ENCODE results near the gene CTAGE9. TPM values are rescaled to one million over a fixed set of nuclear protein-coding genes. Genes with fewer than 3 reads are reported as not detected.
A peak's percentile ranks its signal among the peaks of the same experiment; 100 is the strongest.

Gene CTAGE9
- total RNA-seq, 1 donor: not detected

GRCh38 chr6:131747821-131748353, 37.1 kb upstream of the CTAGE9 start:
- Histone ChIP-seq H3K4me3 (ENCODE audit: insufficient read depth, low read length) (no peak overlapping the region), H3K27ac (ENCODE audit: low read depth, low read length) (no peak overlapping the region), H4K20me1 (ENCODE audit: insufficient read depth, low read length) (no peaks in the 10 kb centered on the region), H3K27me3 (ENCODE audit: insufficient read depth, low read length) (no peaks in the 10 kb centered on the region), H3K36me3 (ENCODE audit: insufficient read depth, low read length) (no peaks in the 10 kb centered on the region), H3K9me3 (ENCODE audit: low read depth, low read length) (no peaks in the 10 kb centered on the region), H2AFZ (ENCODE audit: low read length) (peak overlapping the region; percentile 37), H3K4me2 (ENCODE audit: insufficient read depth, low read length) (no peak overlapping the region), H3K4me1 (ENCODE audit: insufficient read depth, low read length) (no peaks in the 10 kb centered on the region), H3K79me2 (ENCODE audit: insufficient read depth, low read length) (no peaks in the 10 kb centered on the region)
- no peak for TF ChIP-seq CTCF (IDR thresholded peaks at IDR 0.05; ENCODE audit: extremely low read depth, low read depth, low read length)
- no peak for DNase-seq (ENCODE audit: insufficient read length, low spot score, missing footprints)

GRCh38 chr6:131745476-131745875, 34.7 kb upstream of the CTAGE9 start:
- Histone ChIP-seq H3K4me2 (ENCODE audit: insufficient read depth, low read length) (no peak overlapping the region), H4K20me1 (ENCODE audit: insufficient read depth, low read length) (no peaks in the 10 kb centered on the region), H3K4me1 (ENCODE audit: insufficient read depth, low read length) (peaks cover 2% of the 10 kb centered on the region), H3K9me3 (ENCODE audit: low read depth, low read length) (no peaks in the 10 kb centered on the region), H2AFZ (ENCODE audit: low read length) (no peak overlapping the region), H3K79me2 (ENCODE audit: insufficient read depth, low read length) (no peaks in the 10 kb centered on the region), H3K4me3 (ENCODE audit: insufficient read depth, low read length) (no peak overlapping the region), H3K27me3 (ENCODE audit: insufficient read depth, low read length) (no peaks in the 10 kb centered on the region), H3K27ac (ENCODE audit: low read depth, low read length) (no peak overlapping the region), H3K36me3 (ENCODE audit: insufficient read depth, low read length) (no peaks in the 10 kb centered on the region)
- DNase-seq (ENCODE audit: insufficient read length, low spot score, missing footprints): no peak
- no peak for TF ChIP-seq CTCF (IDR thresholded peaks at IDR 0.05; ENCODE audit: extremely low read depth, low read depth, low read length)

DNA sequence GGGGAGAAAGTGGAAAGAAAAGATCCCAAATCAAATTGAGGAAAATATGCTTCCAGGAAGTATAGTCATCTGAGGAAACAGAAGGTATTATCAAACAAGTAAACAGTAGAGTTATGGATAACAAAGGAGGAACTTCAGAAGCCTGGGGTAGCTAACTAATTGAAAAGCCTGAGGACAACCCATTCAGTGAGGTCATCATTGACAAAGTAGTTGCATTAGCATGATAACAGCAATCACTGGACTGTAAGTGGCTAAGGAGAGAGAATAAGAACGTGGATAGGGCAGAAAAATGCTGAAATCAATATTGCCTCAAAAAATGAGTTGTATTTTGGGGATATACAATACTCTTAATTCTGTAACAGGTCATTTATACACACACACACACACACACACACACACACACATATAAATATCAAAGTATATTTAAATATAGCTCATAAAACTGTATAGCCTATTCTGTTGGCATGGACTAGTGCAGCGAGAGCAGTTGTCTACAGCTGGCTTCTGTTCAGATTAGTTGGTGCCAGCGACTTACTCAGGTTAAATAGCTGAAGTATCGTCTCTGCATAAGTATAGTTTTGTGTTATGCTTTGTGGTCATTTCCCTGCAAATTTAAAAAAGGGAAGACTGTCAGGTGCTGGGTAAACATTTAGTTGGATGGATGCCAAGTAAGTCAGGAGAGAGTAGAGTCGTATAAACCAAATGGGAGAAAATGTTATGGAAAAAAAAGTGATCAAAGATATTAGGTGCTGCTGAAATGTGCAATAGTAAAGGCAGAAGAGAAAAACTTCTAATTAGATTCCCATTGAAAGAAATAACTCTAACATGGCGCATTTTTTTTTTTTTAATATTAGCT, 33.8 kb upstream of the CTAGE9 start:
- Histone ChIP-seq H3K9me3 (ENCODE audit: low read depth, low read length) (no peaks in the 10 kb centered on the region), H3K79me2 (ENCODE audit: insufficient read depth, low read length) (no peaks in the 10 kb centered on the region), H3K4me2 (ENCODE audit: insufficient read depth, low read length) (no peak overlapping the region), H3K27ac (ENCODE audit: low read depth, low read length) (no peak overlapping the region), H3K27me3 (ENCODE audit: insufficient read depth, low read length) (no peaks in the 10 kb centered on the region), H2AFZ (ENCODE audit: low read length) (peak overlapping the region; percentile 44), H4K20me1 (ENCODE audit: insufficient read depth, low read length) (no peaks in the 10 kb centered on the region), H3K4me1 (ENCODE audit: insufficient read depth, low read length) (peaks cover 6% of the 10 kb centered on the region), H3K4me3 (ENCODE audit: insufficient read depth, low read length) (no peak overlapping the region), H3K36me3 (ENCODE audit: insufficient read depth, low read length) (no peaks in the 10 kb centered on the region)
- TF ChIP-seq CTCF (IDR thresholded peaks at IDR 0.05; ENCODE audit: extremely low read depth, low read depth, low read length): no peak
- DNase-seq (ENCODE audit: insufficient read length, low spot score, missing footprints): no peak

- Histone ChIP-seq H3K79me2 (ENCODE audit: insufficient read depth, low read length) (no peaks in the 10 kb centered on the region), H3K27me3 (ENCODE audit: insufficient read depth, low read length) (no peaks in the 10 kb centered on the region), H3K27ac (ENCODE audit: low read depth, low read length) (no peak overlapping the region), H3K4me3 (ENCODE audit: insufficient read depth, low read length) (no peak overlapping the region), H3K36me3 (ENCODE audit: insufficient read depth, low read length) (no peaks in the 10 kb centered on the region), H3K9me3 (ENCODE audit: low read depth, low read length) (no peaks in the 10 kb centered on the region), H2AFZ (ENCODE audit: low read length) (no peak overlapping the region), H3K4me2 (ENCODE audit: insufficient read depth, low read length) (no peak overlapping the region), H3K4me1 (ENCODE audit: insufficient read depth, low read length) (peaks cover 6% of the 10 kb centered on the region), H4K20me1 (ENCODE audit: insufficient read depth, low read length) (no peaks in the 10 kb centered on the region)
- DNase-seq (ENCODE audit: insufficient read length, low spot score, missing footprints): no peak
- no peak for TF ChIP-seq CTCF (IDR thresholded peaks at IDR 0.05; ENCODE audit: extremely low read depth, low read depth, low read length)
Measured at GRCh38 chr6:131741688-131742393, 31.0 kb upstream of the CTAGE9 start.
